Endothelial cell of umbilical vein (primary cell): ENCODE measurements around the gene KIAA0825.

Source experiments
- GATA2 ChIP-seq: IDR thresholded peaks from 2 replicates; pipeline ENCODE4 v1.7.0; 2011; ENCODE audit warnings: low read depth, mild to moderate bottlenecking, moderate library complexity, mixed read lengths, low read length; ENCODE audit not compliant: insufficient read length, insufficient read depth
- JUN ChIP-seq: IDR thresholded peaks from 2 replicates; pipeline ENCODE4 v1.6.1; 2011; ENCODE audit warnings: borderline replicate concordance, low read depth; ENCODE audit not compliant: insufficient read length, insufficient read depth
- MYC ChIP-seq: IDR thresholded peaks from one replicate; pipeline ENCODE4 v1.6.1; 2011; ENCODE audit warnings: mild to moderate bottlenecking, low read depth, low read length
- POLR2A ChIP-seq: IDR thresholded peaks from 2 replicates; pipeline ENCODE4 v1.6.1; 2012; ENCODE audit warnings: low read depth, mild to moderate bottlenecking, control low read depth, low read length
- POLR2AphosphoS5 ChIP-seq: IDR thresholded peaks from 2 replicates; pipeline ENCODE4 v1.6.1; 2012; ENCODE audit warnings: low read depth, mild to moderate bottlenecking, control low read depth, low read length, moderate library complexity; ENCODE audit not compliant: insufficient read depth
- TF ChIP-seq, protein P1 (sequence below), 2 donors: IDR thresholded peaks; 1 replicate in 1 of 2; 2 replicates in 1 of 2; pipeline ENCODE4 v1.5.1; 2011; ENCODE audit warnings: low read length in 2 of 2, mild to moderate bottlenecking in 2 of 2, moderate library complexity in 2 of 2, control low read depth in 1 of 2, inconsistent platforms in 1 of 2, low read depth in 1 of 2; ENCODE audit not compliant: insufficient read depth in 1 of 2; ENCODE audit errors: extremely low read depth in 1 of 2
- TF ChIP-seq, protein P2 (sequence below): IDR thresholded peaks from 2 replicates; pipeline ENCODE4 v1.6.1; 2011; ENCODE audit not compliant: insufficient read depth, insufficient read length

DNA sequence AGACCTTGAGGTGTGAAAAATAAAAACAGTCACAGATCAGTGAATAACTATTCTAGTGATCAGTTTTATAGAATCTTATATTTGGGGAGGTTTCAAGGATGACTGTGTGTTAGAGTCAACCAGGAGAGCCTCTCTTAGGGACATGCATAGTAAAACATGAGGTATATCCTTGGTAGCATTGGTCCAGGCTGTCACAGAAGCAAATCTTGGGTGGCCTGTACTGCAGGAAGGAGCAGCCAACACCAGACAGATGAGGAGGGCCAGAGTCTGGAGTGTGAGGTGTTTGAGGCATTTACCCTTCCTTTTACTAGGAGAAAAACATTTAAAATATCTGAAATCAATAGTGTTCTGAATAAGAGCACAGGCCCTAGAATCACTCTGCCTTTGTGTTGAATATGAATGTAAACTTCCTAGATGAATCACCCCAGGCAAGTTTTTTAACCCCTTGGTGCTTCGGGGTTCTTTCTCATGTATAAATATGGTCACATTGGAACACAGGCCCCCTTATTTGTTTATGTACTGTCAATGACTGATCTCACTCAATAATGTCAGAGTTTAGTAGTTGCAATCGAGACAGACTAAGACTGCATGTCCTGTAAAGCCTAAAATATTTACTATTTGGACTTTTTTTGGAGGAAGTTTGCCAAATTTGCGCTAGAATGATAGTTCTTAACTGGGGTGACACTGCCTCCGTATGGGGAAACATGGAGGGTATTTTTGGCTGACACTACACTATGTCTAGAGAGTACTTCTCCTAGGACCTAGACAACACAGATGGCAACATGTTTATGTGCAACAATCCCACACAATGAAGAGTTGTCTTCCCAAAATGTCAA is 460.5 kb downstream of the KIAA0825 start:
- TF ChIP-seq POLR2A (no peak), JUN (no peak), MYC (no peak), POLR2AphosphoS5 (no peak), GATA2 (no peak)
- TF ChIP-seq, protein P1, sequence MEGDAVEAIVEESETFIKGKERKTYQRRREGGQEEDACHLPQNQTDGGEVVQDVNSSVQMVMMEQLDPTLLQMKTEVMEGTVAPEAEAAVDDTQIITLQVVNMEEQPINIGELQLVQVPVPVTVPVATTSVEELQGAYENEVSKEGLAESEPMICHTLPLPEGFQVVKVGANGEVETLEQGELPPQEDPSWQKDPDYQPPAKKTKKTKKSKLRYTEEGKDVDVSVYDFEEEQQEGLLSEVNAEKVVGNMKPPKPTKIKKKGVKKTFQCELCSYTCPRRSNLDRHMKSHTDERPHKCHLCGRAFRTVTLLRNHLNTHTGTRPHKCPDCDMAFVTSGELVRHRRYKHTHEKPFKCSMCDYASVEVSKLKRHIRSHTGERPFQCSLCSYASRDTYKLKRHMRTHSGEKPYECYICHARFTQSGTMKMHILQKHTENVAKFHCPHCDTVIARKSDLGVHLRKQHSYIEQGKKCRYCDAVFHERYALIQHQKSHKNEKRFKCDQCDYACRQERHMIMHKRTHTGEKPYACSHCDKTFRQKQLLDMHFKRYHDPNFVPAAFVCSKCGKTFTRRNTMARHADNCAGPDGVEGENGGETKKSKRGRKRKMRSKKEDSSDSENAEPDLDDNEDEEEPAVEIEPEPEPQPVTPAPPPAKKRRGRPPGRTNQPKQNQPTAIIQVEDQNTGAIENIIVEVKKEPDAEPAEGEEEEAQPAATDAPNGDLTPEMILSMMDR (IDR thresholded peaks at IDR 0.05; ENCODE audit: extremely low read depth in 1 of 2, insufficient read depth in 1 of 2, low read depth in 1 of 2, low read length in 2 of 2) = no peak
- TF ChIP-seq, protein P2, sequence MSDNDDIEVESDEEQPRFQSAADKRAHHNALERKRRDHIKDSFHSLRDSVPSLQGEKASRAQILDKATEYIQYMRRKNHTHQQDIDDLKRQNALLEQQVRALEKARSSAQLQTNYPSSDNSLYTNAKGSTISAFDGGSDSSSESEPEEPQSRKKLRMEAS = no peak
